IPS-NIHi11 (cell line): ENCODE measurements around the gene CFAP58.

ENCODE experiments used
- DNase-seq: peaks from one replicate; pipeline ENCODE4 v3.0.0; 2012; ENCODE audit warnings: mixed read lengths, low spot score

Gene CFAP58

GRCh38 chr10:104334561-104334960 is 19.1 kb upstream of the CFAP58 start:
- no peak for DNase-seq

- no peak for DNase-seq
These were observed 18.5 kb upstream of the CFAP58 start for GRCh38 chr10:104334965-104335650.

GRCh38 chr10:104336821-104337467 is 16.7 kb upstream of the CFAP58 start:
- DNase-seq = no peak

- DNase-seq = peak; percentile 61
These were observed 16.1 kb upstream of the CFAP58 start for GRCh38 chr10:104337521-104337984.

DNA sequence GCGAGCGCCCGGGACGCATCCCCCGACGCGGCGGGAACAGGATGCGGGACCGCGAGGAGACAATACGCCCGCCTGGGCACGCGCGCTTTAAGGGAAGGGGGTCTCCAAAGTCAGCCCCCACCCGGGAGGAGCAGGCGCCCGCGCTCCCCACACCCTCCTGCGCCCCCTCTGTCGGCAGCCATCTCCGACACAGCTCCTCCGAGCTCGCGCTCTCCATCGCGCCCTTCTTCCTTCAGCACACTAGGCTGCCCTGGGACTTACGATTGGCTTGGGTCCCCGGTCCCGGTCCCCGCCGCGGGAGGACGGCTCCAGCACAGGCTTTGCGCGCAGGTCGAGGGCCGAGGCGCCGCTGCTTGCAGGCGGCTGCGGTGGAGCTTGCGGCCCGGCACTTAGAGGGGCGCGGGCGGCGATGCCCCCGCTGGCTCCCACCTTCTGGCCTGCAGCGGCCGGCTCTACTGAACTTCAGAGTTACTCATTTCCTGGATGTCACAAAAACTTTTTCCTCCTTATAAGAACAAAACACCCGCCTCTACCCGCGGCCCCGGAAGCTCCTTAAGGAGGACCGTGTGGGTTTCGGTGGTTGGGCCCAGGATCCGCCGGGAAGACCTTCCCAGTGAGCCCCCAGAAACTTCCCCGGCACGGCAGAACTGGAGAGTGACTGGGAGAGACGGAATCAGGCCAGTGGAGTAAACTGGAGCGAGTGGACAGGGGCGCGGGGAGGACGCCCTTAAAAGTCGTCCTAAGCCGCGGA is 15.5 kb upstream of the CFAP58 start, which contains the start of gene ITPRIP:
ITPRIP (minus strand) TSS at position 481 of the 751 bp plus-strand sequence. CDS start 22,414 bp downstream, outside the sequence.
- peak; percentile 72 for DNase-seq

- DNase-seq = no peak
These were observed 14.0 kb upstream of the CFAP58 start for GRCh38 chr10:104339469-104340110.

DNA sequence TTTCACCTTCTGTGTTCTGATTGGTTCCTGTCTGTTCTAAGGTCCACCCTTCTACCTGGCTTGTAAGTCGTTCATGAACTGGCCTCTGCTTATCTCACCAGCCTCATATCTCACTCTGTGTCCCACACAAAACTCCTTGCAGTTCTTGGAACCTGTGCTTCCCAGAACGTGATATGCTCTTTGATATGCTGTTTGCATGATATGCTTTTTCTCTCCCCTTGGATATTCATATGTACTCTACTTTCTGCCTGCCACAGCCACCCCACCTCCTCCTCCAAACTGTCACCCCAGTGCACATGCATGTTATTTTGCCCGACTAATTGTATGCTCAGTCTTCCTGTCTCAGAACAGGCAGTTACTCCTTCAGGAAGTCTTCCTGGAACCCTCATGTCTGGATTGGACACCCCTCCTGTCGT is 13.5 kb upstream of the CFAP58 start:
- DNase-seq = no peak

GRCh38 chr10:104340641-104341040 is 13.0 kb upstream of the CFAP58 start:
- no peak for DNase-seq

DNA sequence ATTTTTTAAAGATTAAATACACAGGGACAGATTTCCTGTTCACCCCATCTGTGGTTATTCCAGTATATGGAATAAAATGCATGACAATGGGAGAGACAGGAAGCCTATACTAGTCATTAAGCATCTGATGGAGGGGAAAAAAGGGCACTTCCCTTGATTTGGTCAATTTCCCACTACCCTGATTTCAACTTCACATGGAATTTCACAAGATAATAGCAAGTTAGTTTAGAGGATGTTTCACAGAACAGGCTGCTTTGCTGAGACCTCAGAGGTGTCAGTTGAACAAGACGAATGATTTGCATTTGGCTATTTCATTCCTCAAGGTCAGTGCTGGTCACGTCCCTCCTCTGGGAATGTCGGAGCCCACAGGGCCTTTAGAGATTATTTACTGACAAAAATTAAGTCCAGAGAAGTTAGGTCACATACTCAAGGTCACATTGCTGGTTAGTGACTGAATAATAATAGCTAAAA is 10.7 kb upstream of the CFAP58 start:
- no peak for DNase-seq

DNA sequence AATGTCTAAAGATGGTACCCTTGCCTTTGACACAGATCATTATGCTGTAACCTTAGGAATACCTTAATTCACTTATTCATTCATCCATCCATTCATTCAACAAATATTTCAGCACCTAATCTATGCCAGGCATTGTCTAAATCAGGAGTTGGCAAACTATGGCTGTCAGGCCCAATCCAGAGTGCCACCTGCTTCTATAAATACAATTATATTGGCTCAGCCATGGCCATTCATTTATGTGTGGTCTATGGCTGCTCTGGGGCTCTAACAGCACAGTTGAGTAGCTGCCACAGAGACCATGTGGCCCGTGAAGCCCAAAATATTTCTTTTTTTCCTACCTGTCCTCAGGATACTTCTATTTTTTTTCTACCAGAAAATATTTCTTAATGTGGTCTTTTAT is 9.4 kb upstream of the CFAP58 start:
- no peak for DNase-seq

DNA sequence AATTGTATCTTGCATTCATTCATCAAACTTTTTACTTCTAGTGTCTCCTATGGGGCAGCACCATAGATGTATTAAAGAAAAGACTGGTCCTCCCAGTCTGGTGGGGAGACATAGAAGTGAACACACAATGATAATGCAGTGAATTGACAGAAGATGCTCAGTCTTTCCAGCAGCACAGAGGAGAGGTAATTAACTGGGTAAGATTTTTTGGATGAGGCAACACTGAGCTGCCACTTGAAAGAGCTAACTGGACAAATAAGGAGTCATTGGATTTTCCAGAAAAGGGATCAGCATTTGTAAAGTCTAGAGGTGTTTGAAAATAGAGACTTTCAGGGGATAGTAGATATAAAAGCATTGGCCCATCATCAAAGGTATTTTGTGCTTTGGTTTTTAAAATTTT is 8.1 kb upstream of the CFAP58 start:
- no peak for DNase-seq

DNA sequence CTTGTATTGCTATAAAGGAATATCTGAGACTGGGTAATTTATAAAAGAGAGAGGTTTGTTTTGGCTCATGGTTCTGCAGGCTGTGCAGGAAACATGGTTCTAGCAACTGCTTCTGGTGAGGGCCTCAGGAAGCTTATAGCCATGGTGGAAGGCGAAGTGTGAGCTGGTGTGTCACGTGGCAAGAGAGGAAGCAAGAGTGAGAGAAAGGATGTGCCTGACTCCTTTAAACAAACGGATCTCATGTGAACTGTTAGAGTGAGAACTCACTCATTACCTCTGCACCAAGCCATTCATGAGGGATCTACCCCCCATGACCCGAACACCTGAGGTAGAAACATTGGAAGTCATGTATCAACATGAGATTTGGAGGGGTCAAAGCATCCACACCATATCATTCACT is 7.7 kb upstream of the CFAP58 start:
- no peak for DNase-seq

DNA sequence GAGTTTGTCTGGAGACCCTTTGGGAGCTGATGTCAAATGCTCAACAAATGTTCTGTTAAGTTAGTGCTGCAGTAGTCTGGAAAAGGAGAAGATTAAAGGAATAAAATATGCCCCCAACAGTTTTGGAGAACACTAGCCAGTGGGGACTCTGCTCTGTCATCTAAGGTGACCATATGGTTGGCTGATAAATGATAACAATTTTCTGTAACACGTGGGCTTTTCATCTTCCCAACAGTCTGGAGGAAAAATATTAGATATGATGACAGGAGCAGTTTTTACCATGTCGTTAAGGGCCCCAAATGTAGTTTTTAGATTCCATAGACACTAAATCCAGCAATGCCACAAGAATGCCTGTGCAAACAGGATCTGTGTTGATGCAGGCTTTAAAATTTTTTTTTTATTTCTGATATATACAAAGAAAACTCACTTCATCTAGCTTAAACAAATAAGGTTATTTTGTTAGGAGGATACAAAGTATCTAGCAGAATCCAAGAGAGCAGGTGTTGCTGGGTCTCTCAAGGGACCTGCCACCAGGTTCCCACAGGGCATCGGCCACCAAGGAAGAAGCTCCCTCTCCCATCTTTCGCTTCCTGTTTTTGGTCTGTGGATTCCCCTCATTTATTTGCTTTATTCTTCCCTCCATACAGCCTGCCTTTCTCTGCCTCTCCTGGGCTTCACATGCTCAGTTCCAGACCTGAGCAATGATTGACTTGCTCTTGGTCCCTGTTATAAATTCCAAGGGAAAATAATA is 6.2 kb upstream of the CFAP58 start:
- no peak for DNase-seq

- DNase-seq = no peak
These were observed 5.0 kb upstream of the CFAP58 start for GRCh38 chr10:104348601-104349000.

DNA sequence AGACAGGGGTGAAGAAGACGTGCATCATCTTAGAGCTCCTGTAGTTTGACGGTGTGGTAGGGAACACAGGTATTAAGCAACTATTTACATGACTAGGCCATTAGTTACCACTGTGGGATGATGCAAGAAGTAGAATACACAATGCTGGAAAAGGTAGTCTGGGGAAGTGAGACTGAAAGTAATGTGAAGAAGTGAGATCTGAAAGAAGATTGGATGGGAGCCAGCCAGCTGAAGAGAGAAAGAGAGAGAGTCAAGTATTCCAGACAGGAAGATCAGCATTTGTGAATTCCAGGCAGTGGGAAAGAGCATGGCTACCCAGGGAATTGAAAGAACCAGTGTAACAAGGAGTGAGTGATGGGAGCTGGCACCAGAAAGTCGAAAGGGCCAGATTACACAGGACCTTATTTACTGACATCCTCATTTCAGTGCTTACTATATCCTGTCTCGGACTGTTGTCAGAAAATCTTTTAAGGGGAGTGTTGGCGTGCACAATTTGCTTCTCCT is 4.0 kb upstream of the CFAP58 start:
- no peak for DNase-seq

GRCh38 chr10:104350127-104350635 is 3.5 kb upstream of the CFAP58 start:
- DNase-seq = peak; percentile 45

DNA sequence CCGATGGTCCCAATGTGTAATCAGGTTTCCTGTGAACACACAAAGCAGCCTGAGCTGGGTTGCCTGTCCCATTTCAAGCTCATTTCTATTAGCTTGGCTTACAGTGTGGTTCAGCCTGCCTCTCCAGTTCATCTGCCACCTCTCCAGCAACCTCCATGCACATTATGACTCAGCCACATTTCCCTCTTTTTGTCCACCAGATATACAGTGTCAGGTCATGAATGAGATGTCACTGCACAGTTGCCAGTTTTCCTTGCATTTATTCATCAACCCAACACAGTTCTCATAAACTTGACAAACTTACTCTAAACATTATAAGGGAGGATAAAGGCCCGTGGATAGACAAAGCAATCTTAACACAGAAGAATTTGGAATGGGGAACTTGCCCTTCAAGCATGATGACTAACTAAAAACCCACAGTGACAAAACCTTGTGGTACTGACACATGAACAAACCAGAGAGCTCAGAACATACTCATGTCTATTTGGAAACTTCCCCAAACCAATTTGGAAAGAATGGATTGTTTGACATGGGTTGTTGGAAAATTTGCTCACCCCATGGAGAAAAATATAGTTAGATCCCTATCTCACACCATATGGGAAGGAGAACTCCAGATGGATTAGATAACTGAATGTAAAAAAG is 2.5 kb upstream of the CFAP58 start:
- no peak for DNase-seq

DNA sequence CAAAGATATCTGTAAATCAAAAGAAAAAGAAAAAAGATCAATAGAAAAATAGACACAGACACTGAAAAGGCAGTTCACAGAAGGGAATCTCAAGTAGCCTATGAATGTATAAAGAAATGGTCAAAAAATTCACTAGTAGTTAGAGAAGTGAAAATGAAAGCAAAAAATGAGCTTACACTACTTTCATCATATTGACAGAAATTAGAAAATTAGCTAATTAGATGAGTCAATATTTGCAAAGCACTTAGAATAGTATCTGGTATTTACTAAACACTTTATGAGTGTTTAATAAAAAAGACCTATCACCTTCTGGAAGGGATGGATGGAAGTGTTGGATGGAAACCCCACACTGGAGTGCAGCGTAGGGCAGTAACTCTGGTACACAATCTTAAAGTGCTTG is 1.7 kb upstream of the CFAP58 start:
- DNase-seq = no peak

DNA sequence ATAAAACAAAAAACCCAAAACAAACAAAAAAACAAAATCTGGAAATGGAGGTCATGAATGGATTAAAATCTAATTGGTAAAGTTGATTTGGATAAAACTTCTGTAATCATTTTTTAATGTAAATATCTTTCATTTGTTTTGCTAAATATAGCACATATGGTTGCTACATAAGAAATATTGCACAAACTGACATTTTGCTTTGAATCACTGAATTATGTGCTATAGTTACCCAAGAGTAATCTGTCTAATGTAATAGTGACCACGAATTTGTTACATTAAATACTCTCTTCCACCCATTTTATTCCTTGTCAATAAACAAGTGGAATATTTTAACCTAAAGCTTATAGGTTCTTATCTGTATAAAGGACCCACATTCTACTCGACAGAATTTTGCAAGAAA is 6.2 kb downstream of the CFAP58 start:
- no peak for DNase-seq

DNA sequence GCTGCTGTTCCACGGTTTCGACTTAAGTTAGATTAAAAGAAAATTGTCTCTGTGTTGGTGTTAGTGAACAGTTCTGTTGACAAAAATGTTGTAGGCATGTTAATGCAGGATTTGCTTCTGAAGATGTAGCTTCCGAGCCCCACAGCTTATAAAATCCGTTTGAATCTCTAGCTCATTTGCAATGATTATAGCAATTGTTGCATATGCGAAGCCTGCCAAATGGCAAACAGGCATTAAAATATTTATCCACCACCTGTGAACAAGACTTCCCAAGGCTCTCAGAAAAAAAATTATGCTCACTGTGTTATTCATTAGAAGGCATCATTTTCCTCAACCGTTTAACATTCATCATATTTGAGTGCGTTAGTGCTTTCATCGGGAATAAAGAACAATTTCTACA is 14.3 kb downstream of the CFAP58 start:
- no peak for DNase-seq

- no peak for DNase-seq
These were observed 14.7 kb downstream of the CFAP58 start for GRCh38 chr10:104368381-104368780.
